ENCODE results near the gene ILDR1.

ILDR1 gene

GRCh38 chr3:122014741-122015140 is 7.3 kb downstream of the ILDR1 start:
- DNase-seq, result no peak

- no peak for DNase-seq
Measured at GRCh38 chr3:122013448-122013925, 8.6 kb downstream of the ILDR1 start.

- no peak for DNase-seq
Measured at GRCh38 chr3:122012821-122013220, 9.2 kb downstream of the ILDR1 start.

- DNase-seq, result no peak
Measured at GRCh38 chr3:122011396-122011795, 10.7 kb downstream of the ILDR1 start.

- DNase-seq, result no peak
Measured at GRCh38 chr3:122010506-122010905, 11.5 kb downstream of the ILDR1 start.

DNA sequence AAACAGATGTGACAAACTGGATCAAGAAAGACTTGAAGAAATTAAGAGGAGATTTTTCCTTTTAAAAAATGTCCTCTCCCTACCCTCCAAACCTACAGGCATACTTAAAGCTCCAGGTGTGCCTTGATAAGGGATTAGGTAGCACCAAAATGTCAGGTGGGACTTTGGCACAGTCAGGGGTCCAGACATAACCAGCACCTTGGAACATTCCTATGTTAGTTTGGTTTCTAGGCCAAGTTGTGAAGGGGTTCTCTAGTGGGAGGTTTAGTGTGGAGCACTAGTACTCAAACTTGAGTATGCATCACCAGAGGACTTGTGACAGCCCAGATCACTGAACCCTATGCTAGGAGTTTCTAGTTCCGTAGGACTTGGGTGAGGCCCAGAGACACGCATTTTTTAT is 13.9 kb downstream of the ILDR1 start:
- no peak for DNase-seq

GRCh38 chr3:122006267-122006666 is 15.8 kb downstream of the ILDR1 start:
- DNase-seq, result no peak

- no peak for DNase-seq
Measured at GRCh38 chr3:122004991-122005565, 17.0 kb downstream of the ILDR1 start.

DNA sequence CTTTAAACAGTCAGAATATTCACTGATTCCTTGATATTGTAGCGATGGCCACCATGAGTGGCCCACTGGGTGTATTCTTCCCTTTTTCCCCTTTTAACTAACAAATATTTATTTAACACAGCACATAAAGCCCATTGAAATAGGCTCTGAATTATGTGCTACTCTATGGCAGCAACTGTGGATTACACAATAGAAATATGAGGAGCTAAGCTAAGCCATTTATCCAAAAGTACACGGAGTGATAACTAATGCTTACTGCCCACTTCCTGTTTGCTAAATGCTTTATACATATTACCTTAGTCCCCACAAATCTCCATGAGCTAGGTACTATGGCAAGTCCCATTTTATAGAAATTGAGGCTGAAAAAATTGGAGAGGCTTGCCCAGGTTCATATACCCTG is 17.9 kb downstream of the ILDR1 start:
- DNase-seq, result peak; percentile 52

- no peak for DNase-seq
Measured at GRCh38 chr3:122003606-122004005, 18.4 kb downstream of the ILDR1 start.

DNA sequence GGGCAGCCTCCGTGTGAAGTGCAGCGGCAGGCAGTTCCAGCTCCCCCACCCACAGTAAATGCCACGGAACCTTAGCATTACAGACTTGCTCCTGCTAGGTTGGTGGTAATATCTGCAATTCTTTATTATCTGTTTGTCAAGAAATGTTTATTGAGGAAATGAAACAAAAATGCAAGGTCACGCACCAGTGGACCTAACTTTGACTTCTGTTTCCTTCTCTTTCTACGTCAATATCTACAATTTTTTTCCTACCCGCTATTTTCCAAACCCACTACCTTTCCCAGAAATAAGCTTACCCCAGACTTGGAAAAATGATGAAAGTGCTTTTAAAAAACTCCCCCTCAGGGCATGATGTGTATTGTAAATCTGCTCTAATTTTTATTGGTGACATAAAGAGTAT is 18.9 kb downstream of the ILDR1 start:
- DNase-seq, result no peak

GRCh38 chr3:122002611-122003010 is 19.4 kb downstream of the ILDR1 start:
- no peak for DNase-seq

- DNase-seq, result no peak
Measured at GRCh38 chr3:122001892-122002291, 20.2 kb downstream of the ILDR1 start.

- no peak for DNase-seq
Measured at GRCh38 chr3:122000936-122001605, 21.0 kb downstream of the ILDR1 start.

GRCh38 chr3:121999931-122000330 is 22.1 kb downstream of the ILDR1 start:
- no peak for DNase-seq

- no peak for DNase-seq
Measured at GRCh38 chr3:121998611-121999473, 23.2 kb downstream of the ILDR1 start.

DNA sequence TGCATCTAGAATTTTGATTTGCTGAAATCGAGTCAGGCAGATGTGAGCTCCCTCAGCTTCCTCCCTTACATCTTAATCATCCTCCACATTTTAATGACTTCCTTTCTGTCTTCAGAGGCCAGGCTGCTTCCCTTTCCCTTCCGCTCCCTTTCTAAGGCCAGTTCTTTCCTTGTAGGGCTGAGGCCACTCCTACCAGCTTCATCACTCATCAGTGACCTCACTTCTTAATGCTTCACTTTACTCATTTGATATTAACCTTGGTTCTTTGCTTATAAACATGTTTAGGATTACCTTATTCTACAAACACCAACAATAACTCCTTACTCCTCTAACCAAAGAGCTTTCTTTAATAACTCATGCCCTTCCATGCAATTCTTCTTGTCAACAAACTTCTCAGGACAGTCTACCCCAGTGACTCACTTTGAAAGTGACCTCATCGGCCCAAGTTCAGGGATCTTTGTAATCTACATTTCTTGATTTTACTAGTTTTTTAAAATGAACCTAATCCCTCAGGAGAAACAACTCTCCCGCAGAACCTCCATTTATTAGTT is 23.9 kb downstream of the ILDR1 start:
- DNase-seq, result no peak

- no peak for DNase-seq
Measured at GRCh38 chr3:121997372-121997771, 24.7 kb downstream of the ILDR1 start.

- no peak for DNase-seq
Measured at GRCh38 chr3:121996441-121996840, 25.6 kb downstream of the ILDR1 start.

GRCh38 chr3:121995161-121996137 is 26.6 kb downstream of the ILDR1 start:
- peak; percentile 58 for DNase-seq

- DNase-seq, result no peak
Measured at GRCh38 chr3:121994551-121994950, 27.5 kb downstream of the ILDR1 start.
